ENCODE measurements around the gene MEIS1. TPM values are rescaled to one million over a fixed set of nuclear protein-coding genes. Genes with fewer than 3 reads are reported as not detected.

MEIS1 gene
- total and polyA plus RNA-seq, 11 donors = 12.9 to 55.7 (median 41.8) TPM

DNA sequence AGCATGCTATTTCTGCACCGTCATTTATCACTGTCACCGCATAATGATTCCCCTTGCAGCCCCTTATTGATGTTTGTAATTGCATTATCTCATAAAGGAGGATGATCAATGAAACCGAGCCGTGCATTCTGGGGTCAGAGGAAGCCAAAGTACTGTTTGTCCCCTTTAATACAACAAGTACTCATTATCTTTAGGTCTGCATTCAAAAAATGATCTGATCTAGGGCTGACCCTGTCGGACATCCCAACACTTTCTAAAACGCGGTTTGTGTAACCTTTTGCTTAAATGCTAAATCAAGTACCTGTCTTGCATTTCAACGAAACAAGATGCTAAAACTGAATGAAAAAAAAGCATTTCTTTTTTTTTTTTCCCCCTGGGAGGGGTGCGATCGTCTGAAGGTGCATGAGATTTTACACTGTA is 143.8 kb downstream of the MEIS1 start:
- intact Hi-C loops (cut with DNase I) = loop anchor here in 8 of 10 donors (5.0 to 10.0 kb wide), 9 partner anchors 131 to 1269 kb away; no protein-coding TSS in a partner anchor
- H3K4me1 ChIP-seq = peaks cover 0 to 49% (median 26%) of the 10 kb centered on the region in 12 donors
- no peak for TF ChIP-seq POLR2A (IDR thresholded peaks at IDR 0.05)
- TF ChIP-seq, protein P1, sequence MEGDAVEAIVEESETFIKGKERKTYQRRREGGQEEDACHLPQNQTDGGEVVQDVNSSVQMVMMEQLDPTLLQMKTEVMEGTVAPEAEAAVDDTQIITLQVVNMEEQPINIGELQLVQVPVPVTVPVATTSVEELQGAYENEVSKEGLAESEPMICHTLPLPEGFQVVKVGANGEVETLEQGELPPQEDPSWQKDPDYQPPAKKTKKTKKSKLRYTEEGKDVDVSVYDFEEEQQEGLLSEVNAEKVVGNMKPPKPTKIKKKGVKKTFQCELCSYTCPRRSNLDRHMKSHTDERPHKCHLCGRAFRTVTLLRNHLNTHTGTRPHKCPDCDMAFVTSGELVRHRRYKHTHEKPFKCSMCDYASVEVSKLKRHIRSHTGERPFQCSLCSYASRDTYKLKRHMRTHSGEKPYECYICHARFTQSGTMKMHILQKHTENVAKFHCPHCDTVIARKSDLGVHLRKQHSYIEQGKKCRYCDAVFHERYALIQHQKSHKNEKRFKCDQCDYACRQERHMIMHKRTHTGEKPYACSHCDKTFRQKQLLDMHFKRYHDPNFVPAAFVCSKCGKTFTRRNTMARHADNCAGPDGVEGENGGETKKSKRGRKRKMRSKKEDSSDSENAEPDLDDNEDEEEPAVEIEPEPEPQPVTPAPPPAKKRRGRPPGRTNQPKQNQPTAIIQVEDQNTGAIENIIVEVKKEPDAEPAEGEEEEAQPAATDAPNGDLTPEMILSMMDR (IDR thresholded peaks at IDR 0.05) = no peak
- no peak overlapping the region for H3K4me3 ChIP-seq
- DNase-seq = no peak
- H3K27ac ChIP-seq = peak overlapping the region in 1 of 12 donors; percentile 97
- H3K27me3 ChIP-seq = peaks cover 56 to 95% (median 83%) of the 10 kb centered on the region in 9 donors
- WGBS, 4 donors = 30 to 46% (median 37%) methylated on average over 10 of the region's 10 CpGs
- no peak for ATAC-seq
- H3K36me3 ChIP-seq = no peaks in the 10 kb centered on the region
- no peaks in the 10 kb centered on the region for H3K9me3 ChIP-seq

DNA sequence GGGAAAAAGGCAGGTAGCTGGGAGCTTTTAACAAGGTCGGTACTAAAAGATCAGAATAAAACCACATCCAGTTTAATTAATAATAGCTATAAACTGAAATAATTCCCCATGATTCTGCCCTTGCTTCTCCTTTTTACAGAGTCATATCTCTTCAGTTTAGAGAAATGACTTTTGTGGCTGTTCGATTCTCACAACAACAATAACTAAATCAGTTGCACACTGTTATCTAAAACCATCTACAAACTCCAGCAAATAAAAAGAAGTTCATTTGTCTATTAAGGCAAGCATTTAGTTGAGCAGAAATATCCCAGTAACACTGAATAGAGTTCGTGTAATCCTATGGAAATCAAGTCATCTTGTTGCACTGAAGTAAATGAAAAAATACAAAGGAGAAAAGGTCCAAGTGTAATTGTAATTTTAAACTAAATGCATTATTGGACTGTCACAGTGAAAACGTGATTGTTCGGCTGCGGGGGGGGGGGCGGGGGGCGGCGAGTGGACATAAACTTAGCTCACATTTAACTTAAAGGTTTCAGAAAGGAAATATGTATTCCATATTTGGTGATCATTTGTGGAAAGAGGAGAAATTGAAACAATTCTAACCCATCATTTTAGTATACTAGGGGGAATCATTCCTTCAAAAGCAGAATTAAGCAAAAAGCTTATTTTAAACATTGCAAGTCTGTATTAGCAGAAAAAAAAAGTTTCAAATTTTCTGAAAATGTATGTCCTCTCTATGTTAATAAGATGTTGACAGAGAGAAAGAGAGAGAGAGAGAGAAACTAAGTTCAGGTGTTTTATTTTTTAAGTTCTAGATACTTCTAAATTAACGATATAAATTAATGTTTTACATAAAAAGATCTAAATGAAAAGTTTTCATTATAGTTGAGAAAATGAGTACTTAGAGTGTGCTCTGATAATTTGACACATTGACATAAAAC is 144.5 kb downstream of the MEIS1 start:
- Histone ChIP-seq H3K27me3 (peaks cover 56 to 98% (median 89%) of the 10 kb centered on the region in 9 donors), H3K36me3 (no peaks in the 10 kb centered on the region), H3K27ac (peak overlapping the region in 1 of 12 donors; percentile 97), H3K4me1 (peaks cover 0 to 46% (median 26%) of the 10 kb centered on the region in 12 donors), H3K9me3 (no peaks in the 10 kb centered on the region), H3K4me3 (no peak overlapping the region)
- ATAC-seq = no peak
- DNase-seq = no peak
- whole genome bisulfite sequencing, 4 donors = 35 to 44% (median 41%) methylated on average over 10 of the region's 10 CpGs
- TF ChIP-seq POLR2A (IDR thresholded peaks at IDR 0.05) = no peak
- TF ChIP-seq, protein P1 (IDR thresholded peaks at IDR 0.05) = no peak
- intact Hi-C loops (cut with DNase I) = loop anchor here in 9 of 10 donors (5.0 to 10.0 kb wide), 10 partner anchors 132 to 1268 kb away; no protein-coding TSS in a partner anchor

DNA sequence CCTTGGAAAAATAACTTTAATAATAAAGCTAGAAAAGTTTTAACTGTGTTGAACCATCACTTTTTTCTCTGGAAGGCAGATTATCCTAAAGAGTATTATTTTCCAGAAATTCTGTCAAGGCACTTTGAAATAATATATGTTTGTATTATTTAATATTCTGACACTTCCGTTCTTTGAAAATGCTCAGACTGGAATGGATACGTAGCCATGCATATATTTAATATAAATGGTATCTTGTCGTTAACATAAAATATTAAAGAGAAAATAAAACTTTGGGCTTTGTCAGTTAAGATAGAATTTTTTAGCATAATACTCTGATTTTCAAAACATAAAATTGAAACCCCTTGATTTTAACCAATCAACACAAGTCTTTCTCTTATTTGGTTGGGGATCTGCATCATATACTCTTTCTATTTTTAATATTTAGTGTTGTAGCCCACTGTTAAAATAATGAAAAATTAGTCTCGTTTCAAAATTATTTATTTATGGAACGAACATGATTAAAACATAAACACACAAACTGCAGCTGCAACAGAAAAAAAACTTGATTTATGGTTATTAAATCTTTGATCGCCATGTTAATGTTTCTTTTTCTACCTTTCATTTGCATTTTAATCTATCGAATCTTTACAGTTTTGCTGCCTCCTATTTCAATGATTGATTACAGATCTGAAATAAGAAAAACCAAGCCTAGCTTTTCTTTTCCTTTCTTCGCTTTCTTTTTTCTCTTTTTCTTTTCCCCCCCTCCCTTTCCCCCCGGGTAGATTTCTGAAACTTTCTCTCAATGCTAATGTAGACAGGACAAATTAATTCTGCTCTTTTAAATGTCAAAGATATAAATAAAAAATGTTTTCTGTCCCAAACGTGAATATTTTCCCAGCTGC is 145.5 kb downstream of the MEIS1 start:
- no peak overlapping the region for H3K4me3 ChIP-seq
- peaks cover 56 to 100% (median 89%) of the 10 kb centered on the region in 9 donors for H3K27me3 ChIP-seq
- H3K4me1 ChIP-seq = peaks cover 0 to 40% (median 23%) of the 10 kb centered on the region in 12 donors
- DNase-seq = no peak
- no peaks in the 10 kb centered on the region for H3K9me3 ChIP-seq
- ATAC-seq = no peak
- no peaks in the 10 kb centered on the region for H3K36me3 ChIP-seq
- intact Hi-C loops (cut with DNase I) = loop anchor here in 5 of 10 donors (10.0 kb wide), 2 partner anchors 894 to 1264 kb away; no protein-coding TSS in a partner anchor
- WGBS, 4 donors = 21 to 29% (median 29%) methylated on average over 10 of the region's 10 CpGs
- peak overlapping the region in 1 of 12 donors; percentile 97 for H3K27ac ChIP-seq
- TF ChIP-seq, protein P1 (IDR thresholded peaks at IDR 0.05) = no peak
- no peak for TF ChIP-seq POLR2A (IDR thresholded peaks at IDR 0.05)
